Measurements from ENCODE around the gene TBX21. TPM values are rescaled to one million over a fixed set of nuclear protein-coding genes. Genes with fewer than 3 reads are reported as not detected.

TBX21 gene
- total RNA-seq, 1 experiment from 2014 or later, result 0.20 TPM

- no peak for TF ChIP-seq ELF1 (IDR thresholded peaks at IDR 0.05; ENCODE audit: borderline replicate concordance, low read depth)
- no peak for TF ChIP-seq EZH2 (IDR thresholded peaks at IDR 0.05)
- no peak for TF ChIP-seq JUND (IDR thresholded peaks at IDR 0.05)
- TF ChIP-seq, protein P1, sequence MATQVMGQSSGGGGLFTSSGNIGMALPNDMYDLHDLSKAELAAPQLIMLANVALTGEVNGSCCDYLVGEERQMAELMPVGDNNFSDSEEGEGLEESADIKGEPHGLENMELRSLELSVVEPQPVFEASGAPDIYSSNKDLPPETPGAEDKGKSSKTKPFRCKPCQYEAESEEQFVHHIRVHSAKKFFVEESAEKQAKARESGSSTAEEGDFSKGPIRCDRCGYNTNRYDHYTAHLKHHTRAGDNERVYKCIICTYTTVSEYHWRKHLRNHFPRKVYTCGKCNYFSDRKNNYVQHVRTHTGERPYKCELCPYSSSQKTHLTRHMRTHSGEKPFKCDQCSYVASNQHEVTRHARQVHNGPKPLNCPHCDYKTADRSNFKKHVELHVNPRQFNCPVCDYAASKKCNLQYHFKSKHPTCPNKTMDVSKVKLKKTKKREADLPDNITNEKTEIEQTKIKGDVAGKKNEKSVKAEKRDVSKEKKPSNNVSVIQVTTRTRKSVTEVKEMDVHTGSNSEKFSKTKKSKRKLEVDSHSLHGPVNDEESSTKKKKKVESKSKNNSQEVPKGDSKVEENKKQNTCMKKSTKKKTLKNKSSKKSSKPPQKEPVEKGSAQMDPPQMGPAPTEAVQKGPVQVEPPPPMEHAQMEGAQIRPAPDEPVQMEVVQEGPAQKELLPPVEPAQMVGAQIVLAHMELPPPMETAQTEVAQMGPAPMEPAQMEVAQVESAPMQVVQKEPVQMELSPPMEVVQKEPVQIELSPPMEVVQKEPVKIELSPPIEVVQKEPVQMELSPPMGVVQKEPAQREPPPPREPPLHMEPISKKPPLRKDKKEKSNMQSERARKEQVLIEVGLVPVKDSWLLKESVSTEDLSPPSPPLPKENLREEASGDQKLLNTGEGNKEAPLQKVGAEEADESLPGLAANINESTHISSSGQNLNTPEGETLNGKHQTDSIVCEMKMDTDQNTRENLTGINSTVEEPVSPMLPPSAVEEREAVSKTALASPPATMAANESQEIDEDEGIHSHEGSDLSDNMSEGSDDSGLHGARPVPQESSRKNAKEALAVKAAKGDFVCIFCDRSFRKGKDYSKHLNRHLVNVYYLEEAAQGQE (IDR thresholded peaks at IDR 0.05; ENCODE audit: low read depth), result no peak
Observed at GRCh38 chr17:47699536-47699840, 33.5 kb upstream of the TBX21 start (continued).

- Histone ChIP-seq H3K27ac (ENCODE audit: low read depth, low read length) (no peak overlapping the region), H4K20me1 (ENCODE audit: insufficient read depth) (no peaks in the 10 kb centered on the region), H2AFZ (ENCODE audit: low read depth, low read length, poor library complexity, severe bottlenecking) (no peak overlapping the region), H3K4me1 (ENCODE audit: control insufficient read depth in 1 of 2, insufficient read depth in 2 of 2, low read length in 2 of 2) (no peaks in the 10 kb centered on the region), H3K36me3 (ENCODE audit: control insufficient read depth in 1 of 2, insufficient read depth in 2 of 2, low read length in 2 of 2) (no peaks in the 10 kb centered on the region), H3K9ac (ENCODE audit: low read length) (no peak overlapping the region), H3K79me2 (ENCODE audit: insufficient read depth, low read length) (no peaks in the 10 kb centered on the region), H3K27me3 (ENCODE audit: insufficient read depth, low read length) (no peaks in the 10 kb centered on the region), H3K4me3 (replicated peaks in 1 of 2; ENCODE audit: low read depth in 1 of 2, low read length in 2 of 2) (no peak overlapping the region), H3K9me3 (ENCODE audit: control insufficient read depth in 1 of 2, insufficient read depth in 1 of 2, low read depth in 1 of 2, low read length in 2 of 2) (no peaks in the 10 kb centered on the region), H3K4me2 (ENCODE audit: low read length) (no peak overlapping the region), H3K9me2 (ENCODE audit: insufficient read depth) (no peaks in the 10 kb centered on the region)
- ChIA-PET POLR2A (no interaction called here), RAD21 (ENCODE audit: low non-redundant PET in 1 of 2, low total read pairs in 2 of 2, uncharacterized antibody in 2 of 2, unreplicated experiment in 2 of 2) (no interaction called here), CTCF (interaction anchor here (1.2 kb wide), 1 partner anchor 19 kb away, joined by 3 read pairs; no protein-coding TSS in a partner anchor)
- ATAC-seq, result no peak
- intact Hi-C loops (cut with micrococcal nuclease), result no loop called here
- BruUV-seq (replicated peaks), result no TSS peak
- no peak for TF ChIP-seq FOSL1 (IDR thresholded peaks at IDR 0.05; ENCODE audit: low read depth)
- no peak for TF ChIP-seq YY1 (IDR thresholded peaks at IDR 0.05; ENCODE audit: extremely low read depth, insufficient replicate concordance, low read depth, low read length)
- TF ChIP-seq JUND (IDR thresholded peaks at IDR 0.05), result no peak
- no peak for TF ChIP-seq EZH2 (IDR thresholded peaks at IDR 0.05)
- no peak for TF ChIP-seq SIN3A (IDR thresholded peaks at IDR 0.05; ENCODE audit: low read depth)
- DNase-seq (ENCODE audit: low read depth, low spot score), result no peak
Observed at GRCh38 chr17:47700471-47701449, 32.3 kb upstream of the TBX21 start.
